Measurements from ENCODE around the gene PRM1. TPM values are rescaled to one million over a fixed set of nuclear protein-coding genes. Genes with fewer than 3 reads are reported as not detected.

PRM1 gene
- total and polyA plus RNA-seq, 2 of the 13 experiments (the other 11 are each of a cell fraction or from before 2014, with no cell fraction given) = not detected

DNA sequence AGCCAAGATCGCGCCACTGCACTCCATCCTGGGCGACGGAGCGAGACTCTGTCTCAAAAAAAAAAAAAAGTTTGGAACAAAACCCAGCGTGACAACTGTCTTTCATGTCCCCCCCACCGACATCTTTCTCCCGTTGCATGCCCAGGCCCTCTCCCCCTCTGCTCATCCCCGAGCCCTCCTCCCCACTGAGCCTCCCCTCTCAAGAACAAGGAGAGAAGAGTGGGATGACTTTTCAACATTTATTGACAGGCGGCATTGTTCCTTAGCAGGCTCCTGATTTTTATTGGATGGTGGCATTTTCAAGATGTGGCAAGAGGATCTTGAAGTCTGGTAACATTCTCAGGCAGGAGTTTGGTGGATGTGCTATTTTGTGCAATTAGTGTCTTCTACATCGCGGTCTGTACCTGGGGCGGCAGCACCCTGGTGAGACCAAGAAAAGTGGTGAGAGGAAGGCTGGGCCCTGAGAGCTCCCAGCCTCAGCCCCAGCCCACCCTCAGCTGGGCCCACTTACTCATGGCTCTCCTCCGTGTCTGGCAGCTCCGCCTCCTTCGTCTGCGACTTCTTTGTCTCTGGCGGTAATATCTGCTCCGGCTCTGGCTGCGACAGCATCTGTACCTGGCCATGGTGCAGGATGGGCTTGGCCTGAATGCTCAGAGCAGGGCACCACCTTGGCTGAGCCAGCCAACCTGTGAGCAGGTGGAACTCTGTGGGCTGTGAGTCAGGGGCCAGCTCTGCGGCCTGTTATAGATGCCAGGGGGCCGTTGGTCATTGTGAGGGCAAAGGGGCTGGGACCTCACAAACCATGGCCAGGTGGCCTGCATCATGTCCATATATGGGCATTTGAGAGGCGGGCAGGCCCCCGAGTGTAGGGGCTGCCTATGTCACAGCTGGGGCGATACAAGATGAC lies at the start of gene PRM1 (continued):
- TF ChIP-seq, protein P1, sequence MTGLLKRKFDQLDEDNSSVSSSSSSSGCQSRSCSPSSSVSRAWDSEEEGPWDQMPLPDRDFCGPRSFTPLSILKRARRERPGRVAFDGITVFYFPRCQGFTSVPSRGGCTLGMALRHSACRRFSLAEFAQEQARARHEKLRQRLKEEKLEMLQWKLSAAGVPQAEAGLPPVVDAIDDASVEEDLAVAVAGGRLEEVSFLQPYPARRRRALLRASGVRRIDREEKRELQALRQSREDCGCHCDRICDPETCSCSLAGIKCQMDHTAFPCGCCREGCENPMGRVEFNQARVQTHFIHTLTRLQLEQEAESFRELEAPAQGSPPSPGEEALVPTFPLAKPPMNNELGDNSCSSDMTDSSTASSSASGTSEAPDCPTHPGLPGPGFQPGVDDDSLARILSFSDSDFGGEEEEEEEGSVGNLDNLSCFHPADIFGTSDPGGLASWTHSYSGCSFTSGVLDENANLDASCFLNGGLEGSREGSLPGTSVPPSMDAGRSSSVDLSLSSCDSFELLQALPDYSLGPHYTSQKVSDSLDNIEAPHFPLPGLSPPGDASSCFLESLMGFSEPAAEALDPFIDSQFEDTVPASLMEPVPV (CRISPR knock-in tag; IDR thresholded peaks at IDR 0.05) = no peak
- TF ChIP-seq, protein P2, sequence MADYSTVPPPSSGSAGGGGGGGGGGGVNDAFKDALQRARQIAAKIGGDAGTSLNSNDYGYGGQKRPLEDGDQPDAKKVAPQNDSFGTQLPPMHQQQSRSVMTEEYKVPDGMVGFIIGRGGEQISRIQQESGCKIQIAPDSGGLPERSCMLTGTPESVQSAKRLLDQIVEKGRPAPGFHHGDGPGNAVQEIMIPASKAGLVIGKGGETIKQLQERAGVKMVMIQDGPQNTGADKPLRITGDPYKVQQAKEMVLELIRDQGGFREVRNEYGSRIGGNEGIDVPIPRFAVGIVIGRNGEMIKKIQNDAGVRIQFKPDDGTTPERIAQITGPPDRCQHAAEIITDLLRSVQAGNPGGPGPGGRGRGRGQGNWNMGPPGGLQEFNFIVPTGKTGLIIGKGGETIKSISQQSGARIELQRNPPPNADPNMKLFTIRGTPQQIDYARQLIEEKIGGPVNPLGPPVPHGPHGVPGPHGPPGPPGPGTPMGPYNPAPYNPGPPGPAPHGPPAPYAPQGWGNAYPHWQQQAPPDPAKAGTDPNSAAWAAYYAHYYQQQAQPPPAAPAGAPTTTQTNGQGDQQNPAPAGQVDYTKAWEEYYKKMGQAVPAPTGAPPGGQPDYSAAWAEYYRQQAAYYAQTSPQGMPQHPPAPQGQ (CRISPR knock-in tag; IDR thresholded peaks at IDR 0.05; ENCODE audit: borderline replicate concordance) = no peak
- TF ChIP-seq, protein P3, sequence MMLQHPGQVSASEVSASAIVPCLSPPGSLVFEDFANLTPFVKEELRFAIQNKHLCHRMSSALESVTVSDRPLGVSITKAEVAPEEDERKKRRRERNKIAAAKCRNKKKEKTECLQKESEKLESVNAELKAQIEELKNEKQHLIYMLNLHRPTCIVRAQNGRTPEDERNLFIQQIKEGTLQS (CRISPR knock-in tag; IDR thresholded peaks at IDR 0.05) = no peak
- TF ChIP-seq, protein P4, sequence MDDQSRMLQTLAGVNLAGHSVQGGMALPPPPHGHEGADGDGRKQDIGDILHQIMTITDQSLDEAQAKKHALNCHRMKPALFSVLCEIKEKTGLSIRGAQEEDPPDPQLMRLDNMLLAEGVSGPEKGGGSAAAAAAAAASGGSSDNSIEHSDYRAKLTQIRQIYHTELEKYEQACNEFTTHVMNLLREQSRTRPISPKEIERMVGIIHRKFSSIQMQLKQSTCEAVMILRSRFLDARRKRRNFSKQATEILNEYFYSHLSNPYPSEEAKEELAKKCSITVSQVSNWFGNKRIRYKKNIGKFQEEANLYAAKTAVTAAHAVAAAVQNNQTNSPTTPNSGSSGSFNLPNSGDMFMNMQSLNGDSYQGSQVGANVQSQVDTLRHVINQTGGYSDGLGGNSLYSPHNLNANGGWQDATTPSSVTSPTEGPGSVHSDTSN (CRISPR knock-in tag; IDR thresholded peaks at IDR 0.05; ENCODE audit: borderline replicate concordance) = no peak
- TF ChIP-seq ZNF260 (CRISPR knock-in tag; IDR thresholded peaks at IDR 0.05; ENCODE audit: borderline replicate concordance, low read depth) (no peak), KDM5A (IDR thresholded peaks at IDR 0.05; ENCODE audit: borderline replicate concordance, low read length) (no peak), ZNF3 (CRISPR knock-in tag; IDR thresholded peaks at IDR 0.05) (no peak), HDAC2 (CRISPR knock-in tag; IDR thresholded peaks at IDR 0.05) (no peak), THYN1 (CRISPR knock-in tag; IDR thresholded peaks at IDR 0.05; ENCODE audit: borderline replicate concordance, low read depth) (no peak), ZNF768 (CRISPR knock-in tag; IDR thresholded peaks at IDR 0.05) (peak; percentile 25; the same call in 1 of the 2 replicates), SETDB1 (CRISPR knock-in tag; IDR thresholded peaks at IDR 0.05; ENCODE audit: borderline replicate concordance) (no peak), MAFG (CRISPR knock-in tag; IDR thresholded peaks at IDR 0.05) (no peak), RFXAP (CRISPR knock-in tag; IDR thresholded peaks at IDR 0.05; ENCODE audit: borderline replicate concordance) (no peak), CCAR2 (optimal IDR thresholded peaks at IDR 0.05; ENCODE audit: low read depth, low read length) (no peak), AGO2 (optimal IDR thresholded peaks at IDR 0.05; ENCODE audit: low read depth, low read length) (peak; percentile 35), CHD4 (IDR thresholded peaks at IDR 0.05; ENCODE audit: borderline replicate concordance, low read length) (no peak)
- TF ChIP-seq, protein P5, sequence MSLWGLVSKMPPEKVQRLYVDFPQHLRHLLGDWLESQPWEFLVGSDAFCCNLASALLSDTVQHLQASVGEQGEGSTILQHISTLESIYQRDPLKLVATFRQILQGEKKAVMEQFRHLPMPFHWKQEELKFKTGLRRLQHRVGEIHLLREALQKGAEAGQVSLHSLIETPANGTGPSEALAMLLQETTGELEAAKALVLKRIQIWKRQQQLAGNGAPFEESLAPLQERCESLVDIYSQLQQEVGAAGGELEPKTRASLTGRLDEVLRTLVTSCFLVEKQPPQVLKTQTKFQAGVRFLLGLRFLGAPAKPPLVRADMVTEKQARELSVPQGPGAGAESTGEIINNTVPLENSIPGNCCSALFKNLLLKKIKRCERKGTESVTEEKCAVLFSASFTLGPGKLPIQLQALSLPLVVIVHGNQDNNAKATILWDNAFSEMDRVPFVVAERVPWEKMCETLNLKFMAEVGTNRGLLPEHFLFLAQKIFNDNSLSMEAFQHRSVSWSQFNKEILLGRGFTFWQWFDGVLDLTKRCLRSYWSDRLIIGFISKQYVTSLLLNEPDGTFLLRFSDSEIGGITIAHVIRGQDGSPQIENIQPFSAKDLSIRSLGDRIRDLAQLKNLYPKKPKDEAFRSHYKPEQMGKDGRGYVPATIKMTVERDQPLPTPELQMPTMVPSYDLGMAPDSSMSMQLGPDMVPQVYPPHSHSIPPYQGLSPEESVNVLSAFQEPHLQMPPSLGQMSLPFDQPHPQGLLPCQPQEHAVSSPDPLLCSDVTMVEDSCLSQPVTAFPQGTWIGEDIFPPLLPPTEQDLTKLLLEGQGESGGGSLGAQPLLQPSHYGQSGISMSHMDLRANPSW (CRISPR knock-in tag; IDR thresholded peaks at IDR 0.05; ENCODE audit: borderline replicate concordance) = no peak
- TF ChIP-seq, protein P6, sequence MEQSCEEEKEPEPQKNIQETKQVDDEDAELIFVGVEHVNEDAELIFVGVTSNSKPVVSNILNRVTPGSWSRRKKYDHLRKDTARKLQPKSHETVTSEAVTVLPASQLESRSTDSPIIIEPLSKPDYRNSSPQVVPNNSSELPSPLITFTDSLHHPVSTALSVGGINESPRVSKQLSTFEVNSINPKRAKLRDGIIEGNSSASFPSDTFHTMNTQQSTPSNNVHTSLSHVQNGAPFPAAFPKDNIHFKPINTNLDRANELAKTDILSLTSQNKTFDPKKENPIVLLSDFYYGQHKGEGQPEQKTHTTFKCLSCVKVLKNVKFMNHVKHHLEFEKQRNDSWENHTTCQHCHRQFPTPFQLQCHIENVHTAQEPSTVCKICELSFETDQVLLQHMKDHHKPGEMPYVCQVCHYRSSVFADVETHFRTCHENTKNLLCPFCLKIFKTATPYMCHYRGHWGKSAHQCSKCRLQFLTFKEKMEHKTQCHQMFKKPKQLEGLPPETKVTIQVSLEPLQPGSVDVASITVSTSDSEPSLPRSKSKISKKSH (CRISPR knock-in tag; IDR thresholded peaks at IDR 0.05; ENCODE audit: borderline replicate concordance) = no peak; the same call in none of the 2 replicates
